Measurements from ENCODE around the gene MRPS17. TPM values are rescaled to one million over a fixed set of nuclear protein-coding genes. Genes with fewer than 3 reads are reported as not detected.

The MRPS17 gene
- total RNA-seq, 1 donor from 2014 or later: 12.9 TPM

Other genes starting within 250 kb of the MRPS17 start
- gene SEPTIN14, start 89.1 kb upstream of the MRPS17 start, total RNA-seq: not detected in 2 replicates
- gene ZNF713, start 64.4 kb upstream of the MRPS17 start, total RNA-seq: 2.8 and 4.3 TPM in 2 replicates
- 66.3 and 75.0 TPM in 2 replicates for gene NIPSNAP2, start 12.7 kb downstream of the MRPS17 start, total RNA-seq
- gene PSPH, start 99.6 kb downstream of the MRPS17 start, total RNA-seq: 79.6 and 81.4 TPM in 2 replicates
- 171 and 236 TPM in 2 replicates for gene CCT6A, start 99.9 kb downstream of the MRPS17 start, total RNA-seq
- gene SUMF2, start 112.4 kb downstream of the MRPS17 start, total RNA-seq: 98.6 and 107 TPM in 2 replicates
- gene PHKG1, start 141.1 kb downstream of the MRPS17 start, total RNA-seq: 2.0 TPM in 1 of 2 replicates, not detected in the other
- 687 and 735 TPM in 2 replicates for gene CHCHD2, start 154.6 kb downstream of the MRPS17 start, total RNA-seq
- gene NUPR2, start 164.5 kb downstream of the MRPS17 start, total RNA-seq: 1.5 TPM in 1 of 2 replicates, not detected in the other